CD14-positive monocyte (primary cell): ENCODE measurements around the gene KCNS1. TPM values are rescaled to one million over a fixed set of nuclear protein-coding genes. Genes with fewer than 3 reads are reported as not detected.
A peak's percentile ranks its signal among the peaks of the same experiment; 100 is the strongest.

Source experiments
- DNase-seq, 3 donors: peaks; one replicate each; pipeline ENCODE4 v3.0.0-alpha.2; 2011 to 2022
- H2AFZ ChIP-seq: 2 replicates; pipeline ENCODE4 v1.6.0; 2012; ENCODE audit warnings: mild to moderate bottlenecking, low read depth, low read length, inconsistent platforms; ENCODE audit not compliant: insufficient read depth, poor library complexity, severe bottlenecking
- H3K27ac ChIP-seq, 2 donors: 1 replicate in 1 of 2; 2 replicates in 1 of 2; pipeline ENCODE4 v1.5.1; 2012 to 2013; ENCODE audit warnings: low read length in 2 of 2, control low read depth in 1 of 2, inconsistent platforms in 1 of 2, low read depth in 1 of 2, mild to moderate bottlenecking in 1 of 2
- H3K27me3 ChIP-seq, 2 donors: one replicate each; pipeline versions ENCODE4 v1.6.0 to v1.6.1; 2011 to 2013; ENCODE audit warnings: low read length in 2 of 2; ENCODE audit not compliant: control insufficient read depth in 2 of 2, insufficient read depth in 2 of 2
- H3K36me3 ChIP-seq, 2 donors: replicated peaks in 1 of 2; 1 replicate in 1 of 2; 2 replicates in 1 of 2; pipeline versions ENCODE4 v1.5.1 to v1.6.1; 2012 to 2013; ENCODE audit warnings: low read length in 2 of 2, control low read depth in 1 of 2, inconsistent platforms in 1 of 2, mild to moderate bottlenecking in 1 of 2; ENCODE audit not compliant: insufficient read depth in 2 of 2, control insufficient read depth in 1 of 2
- H3K4me1 ChIP-seq, 2 donors: 1 replicate in 1 of 2; 2 replicates in 1 of 2; pipeline versions ENCODE4 v1.5.1 to v1.6.1; 2012 to 2013; ENCODE audit warnings: low read length in 2 of 2, control low read depth in 1 of 2, inconsistent platforms in 1 of 2, mild to moderate bottlenecking in 1 of 2, moderate library complexity in 1 of 2; ENCODE audit not compliant: insufficient read depth in 2 of 2, control insufficient read depth in 1 of 2
- H3K4me2 ChIP-seq: replicated peaks from 2 replicates; pipeline ENCODE3; 2012; ENCODE audit warnings: low read length, moderate library complexity, mild to moderate bottlenecking; ENCODE audit not compliant: poor library complexity, severe bottlenecking; ENCODE audit errors: extremely low read depth
- H3K4me3 ChIP-seq, 3 experiments: fragments of 200-600 bp in 1 of 3; sonication (generic) in 1 of 3; replicated peaks in 1 of 3; 1 replicate in 2 of 3; 2 replicates in 1 of 3; pipeline ENCODE4 v1.5.1; 2011 to 2013; ENCODE audit warnings: low read length in 3 of 3, mild to moderate bottlenecking in 3 of 3, control low read depth in 2 of 3, low read depth in 2 of 3, inconsistent platforms in 1 of 3, moderate library complexity in 1 of 3
- H3K79me2 ChIP-seq: 2 replicates; pipeline ENCODE4 v1.6.0; 2012; ENCODE audit warnings: mild to moderate bottlenecking, control low read depth, inconsistent platforms, low read length, moderate library complexity; ENCODE audit not compliant: insufficient read depth
- H3K9ac ChIP-seq: 2 replicates; pipeline ENCODE4 v1.6.0; 2017; ENCODE audit warnings: low read length, mild to moderate bottlenecking; ENCODE audit not compliant: insufficient read depth, poor library complexity, severe bottlenecking
- H3K9me3 ChIP-seq, 2 donors: replicated peaks in 1 of 2; 1 replicate in 1 of 2; 2 replicates in 1 of 2; pipeline versions ENCODE4 v1.5.1 to v1.6.1; 2012 to 2013; ENCODE audit warnings: low read length in 2 of 2, control low read depth in 1 of 2; ENCODE audit not compliant: control insufficient read depth in 1 of 2, insufficient read depth in 1 of 2
- H4K20me1 ChIP-seq: 2 replicates; pipeline ENCODE4 v1.6.0; 2012; ENCODE audit warnings: mild to moderate bottlenecking, low read length, control low read depth, moderate library complexity; ENCODE audit not compliant: insufficient read depth
- H3K27ac Mint-ChIP-seq, 7 donors: one replicate each; pipeline ENCODE4 v1.8.0; 2020; ENCODE audit warnings: mild to moderate bottlenecking in 7 of 7, mixed read lengths in 7 of 7, moderate library complexity in 6 of 7, inconsistent platforms in 2 of 7
- H3K27me3 Mint-ChIP-seq, 3 donors: one replicate each; pipeline ENCODE4 v1.8.0; 2021 to 2022; ENCODE audit warnings: low read depth in 3 of 3, mild to moderate bottlenecking in 3 of 3, mixed read lengths in 3 of 3, moderate library complexity in 3 of 3, inconsistent platforms in 1 of 3
- H3K36me3 Mint-ChIP-seq, 2 donors: one replicate each; pipeline ENCODE4 v1.8.0; 2020; ENCODE audit warnings: mixed read lengths in 2 of 2, inconsistent platforms in 1 of 2, mild to moderate bottlenecking in 1 of 2
- H3K4me1 Mint-ChIP-seq: one replicate; pipeline ENCODE4 v1.8.0; 2020; ENCODE audit warnings: mild to moderate bottlenecking, mixed read lengths
- H3K4me3 Mint-ChIP-seq, 2 donors: one replicate each; pipeline ENCODE4 v1.8.0; 2020; ENCODE audit warnings: mild to moderate bottlenecking in 2 of 2, mixed read lengths in 2 of 2, moderate library complexity in 1 of 2
- H3K9me3 Mint-ChIP-seq, 7 donors: one replicate each; pipeline ENCODE4 v1.8.0; 2020 to 2022; ENCODE audit warnings: mixed read lengths in 7 of 7, mild to moderate bottlenecking in 6 of 7, moderate library complexity in 6 of 7, inconsistent platforms in 2 of 7
- CTCF ChIP-seq: fragments of 200-600 bp; IDR thresholded peaks from one replicate; pipeline ENCODE4 v1.8.0; 2022; ENCODE audit warnings: antibody characterized with exemption, mild to moderate bottlenecking
- WGBS: methylation state at CpG from one replicate; pipeline ENCODE4 v1.1.5; 2013; ENCODE audit warnings: missing lambda C conversion rate; ENCODE audit not compliant: insufficient coverage; 5-methylcytosine and 5-hydroxymethylcytosine counted together
- intact Hi-C, 2 donors: fragments of 100-400 bp; cut with micrococcal nuclease; formaldehyde crosslinking; loops; one replicate each; pipeline versions ENCODE4 v1.15.0 to v1.15.1; 2023
- polyA plus RNA-seq, 3 donors: library from polyadenylated mRNA; depleted of rRNA in 1 of 3; unstranded in 2 of 3; stranded (reverse) in 1 of 3; fragments of 300-500 nt in 2 of 3; fragments of >200 nt in 1 of 3; fragmentation: Illumina TruSeq in 2 of 3; gene quantifications; 1 replicate in 2 of 3; 2 replicates in 1 of 3; pipeline ENCODE4 v1.2.3, GENCODE V29; 2012 to 2021

Gene KCNS1
- polyA plus RNA-seq, 3 donors = 0.23 TPM; not detected in 2

- H3K4me1 Mint-ChIP-seq = no peaks in the 10 kb centered on the region
- TF ChIP-seq CTCF = no peak
- Histone ChIP-seq H3K9ac (no peak overlapping the region), H3K9me3 (no peaks in the 10 kb centered on the region), H3K27ac (no peak overlapping the region), H3K4me1 (no peaks in the 10 kb centered on the region), H4K20me1 (no peaks in the 10 kb centered on the region), H3K36me3 (no peaks in the 10 kb centered on the region), H3K4me2 (no peak overlapping the region), H2AFZ (no peak overlapping the region), H3K79me2 (no peaks in the 10 kb centered on the region), H3K4me3 (no peak overlapping the region), H3K27me3 (peaks cover 0 to 5% of the 10 kb centered on the region in 2 donors)
- H3K4me3 Mint-ChIP-seq = peak overlapping the region in 1 of 2 donors; percentile 40
- DNase-seq = no peak
- no peaks in the 10 kb centered on the region for H3K36me3 Mint-ChIP-seq
- H3K27me3 Mint-ChIP-seq = peaks cover 9 to 14% (median 13%) of the 10 kb centered on the region in 3 donors
- no peaks in the 10 kb centered on the region for H3K9me3 Mint-ChIP-seq
- WGBS = 91% methylated on average over 4 of the region's 8 CpGs
- intact Hi-C loops = no loop called here
- H3K27ac Mint-ChIP-seq = no peak overlapping the region
Observed at GRCh38 chr20:45109634-45110033, 8.7 kb upstream of the KCNS1 start.

GRCh38 chr20:45105317-45105716 is 4.4 kb upstream of the KCNS1 start:
- no peak for DNase-seq
- no peaks in the 10 kb centered on the region for H3K36me3 Mint-ChIP-seq
- intact Hi-C loops = no loop called here
- H3K4me3 ChIP-seq = no peak overlapping the region
- H3K27ac Mint-ChIP-seq = no peak overlapping the region
- H3K9ac ChIP-seq = no peak overlapping the region
- H3K79me2 ChIP-seq = no peaks in the 10 kb centered on the region
- peaks cover 0 to 3% of the 10 kb centered on the region in 2 donors for H3K9me3 ChIP-seq
- no peak overlapping the region for H3K4me3 Mint-ChIP-seq
- H3K4me1 ChIP-seq = peaks cover 7 to 8% of the 10 kb centered on the region in 2 donors
- H3K27ac ChIP-seq = no peak overlapping the region
- H3K4me2 ChIP-seq = no peak overlapping the region
- H3K27me3 Mint-ChIP-seq = peaks cover 17 to 30% (median 17%) of the 10 kb centered on the region in 3 donors
- H4K20me1 ChIP-seq = no peaks in the 10 kb centered on the region
- TF ChIP-seq CTCF = no peak
- H3K27me3 ChIP-seq = peaks cover 7 to 16% of the 10 kb centered on the region in 2 donors
- WGBS = no CpG with 5 or more reads among the region's 2 CpGs
- peaks cover 0 to 5% (median 0%) of the 10 kb centered on the region in 7 donors for H3K9me3 Mint-ChIP-seq
- no peak overlapping the region for H2AFZ ChIP-seq
- no peaks in the 10 kb centered on the region for H3K36me3 ChIP-seq
- H3K4me1 Mint-ChIP-seq = peaks cover 6% of the 10 kb centered on the region
